ENCODE data around the gene PPP1R13B.

PPP1R13B gene

GRCh38 chr14:103706551-103707328 lies 140.6 kb downstream of the PPP1R13B start:
- Histone ChIP-seq H3K4me3 (ENCODE audit: low read depth, low read length) (no peak overlapping the region), H3K9me3 (ENCODE audit: control insufficient read depth, insufficient read depth, low read length) (no peaks in the 10 kb centered on the region), H3K9ac (ENCODE audit: low read depth, low read length) (no peak overlapping the region), H3K4me1 (ENCODE audit: control insufficient read depth, insufficient read depth, low read length) (no peaks in the 10 kb centered on the region), H3K36me3 (ENCODE audit: control insufficient read depth, insufficient read depth, low read length) (peaks cover 62% of the 10 kb centered on the region), H3K27me3 (ENCODE audit: control insufficient read depth, insufficient read depth, low read length) (no peaks in the 10 kb centered on the region)

DNA sequence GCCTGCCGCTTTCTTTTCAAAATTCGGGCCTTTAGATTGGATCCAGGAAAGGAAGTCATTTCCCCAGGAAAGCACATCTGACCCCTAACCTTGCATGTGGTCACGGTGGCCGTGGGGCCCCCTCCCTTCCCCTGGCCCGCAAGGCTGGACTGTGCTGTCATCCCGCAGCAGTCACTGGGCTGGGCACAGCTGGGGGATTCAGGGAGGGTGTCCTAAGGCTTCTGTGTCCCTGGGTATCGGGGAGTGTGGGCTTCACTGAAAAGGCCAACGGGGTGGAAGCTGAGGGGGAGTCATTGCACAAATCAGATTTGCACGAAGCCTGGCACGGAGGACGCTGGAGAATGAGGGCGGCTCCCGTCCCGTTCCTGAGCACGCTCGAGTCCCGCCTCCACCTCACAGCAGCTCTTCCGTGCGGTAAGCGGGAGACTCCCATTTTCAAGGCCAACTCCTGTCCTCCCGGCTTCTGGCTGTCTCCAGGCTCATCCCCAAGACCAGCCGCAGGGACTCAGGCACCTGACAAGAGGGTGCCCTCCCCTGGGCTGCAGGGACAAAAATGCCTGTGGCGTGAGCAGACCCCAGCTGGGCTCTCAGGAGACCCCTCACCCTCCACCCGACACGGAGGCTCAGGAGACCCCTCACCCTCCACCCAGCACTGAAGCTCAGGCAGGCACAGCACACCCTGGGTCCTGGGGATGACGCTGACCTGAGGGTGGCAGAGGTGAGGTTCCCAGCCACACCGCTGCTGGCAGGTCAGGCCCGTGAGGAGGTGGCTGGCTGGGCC lies 141.7 kb downstream of the PPP1R13B start:
- no peaks in the 10 kb centered on the region for H3K9me3 ChIP-seq (ENCODE audit: control insufficient read depth, insufficient read depth, low read length)
- H3K4me3 ChIP-seq (ENCODE audit: low read depth, low read length), result no peak overlapping the region
- H3K27me3 ChIP-seq (ENCODE audit: control insufficient read depth, insufficient read depth, low read length), result no peaks in the 10 kb centered on the region
- H3K9ac ChIP-seq (ENCODE audit: low read depth, low read length), result no peak overlapping the region
- H3K36me3 ChIP-seq (ENCODE audit: control insufficient read depth, insufficient read depth, low read length), result peaks cover 67% of the 10 kb centered on the region
- no peaks in the 10 kb centered on the region for H3K4me1 ChIP-seq (ENCODE audit: control insufficient read depth, insufficient read depth, low read length)

DNA sequence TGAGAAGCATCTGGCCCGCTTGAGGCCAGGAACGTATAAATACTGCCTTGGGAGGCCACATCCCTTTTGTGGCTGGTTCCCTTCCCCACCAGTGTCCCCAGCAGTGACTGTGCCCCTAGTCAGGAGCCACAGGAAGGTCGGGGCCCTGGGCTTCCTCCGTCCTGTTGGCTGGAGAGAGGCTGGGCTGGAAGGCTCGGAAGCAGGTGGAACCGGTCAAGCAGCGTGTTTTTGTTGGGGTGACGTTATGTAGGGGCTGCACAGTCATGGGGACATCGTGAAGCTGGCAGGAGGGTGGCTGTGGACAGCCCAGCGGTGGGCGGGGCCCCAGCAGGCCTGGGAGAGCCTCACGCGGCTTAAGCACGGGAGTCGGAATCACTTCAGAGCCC lies 142.3 kb downstream of the PPP1R13B start:
- Histone ChIP-seq H3K9me3 (ENCODE audit: control insufficient read depth, insufficient read depth, low read length) (no peaks in the 10 kb centered on the region), H3K9ac (ENCODE audit: low read depth, low read length) (no peak overlapping the region), H3K4me1 (ENCODE audit: control insufficient read depth, insufficient read depth, low read length) (no peaks in the 10 kb centered on the region), H3K4me3 (ENCODE audit: low read depth, low read length) (no peak overlapping the region), H3K27me3 (ENCODE audit: control insufficient read depth, insufficient read depth, low read length) (no peaks in the 10 kb centered on the region), H3K36me3 (ENCODE audit: control insufficient read depth, insufficient read depth, low read length) (peaks cover 68% of the 10 kb centered on the region)

DNA sequence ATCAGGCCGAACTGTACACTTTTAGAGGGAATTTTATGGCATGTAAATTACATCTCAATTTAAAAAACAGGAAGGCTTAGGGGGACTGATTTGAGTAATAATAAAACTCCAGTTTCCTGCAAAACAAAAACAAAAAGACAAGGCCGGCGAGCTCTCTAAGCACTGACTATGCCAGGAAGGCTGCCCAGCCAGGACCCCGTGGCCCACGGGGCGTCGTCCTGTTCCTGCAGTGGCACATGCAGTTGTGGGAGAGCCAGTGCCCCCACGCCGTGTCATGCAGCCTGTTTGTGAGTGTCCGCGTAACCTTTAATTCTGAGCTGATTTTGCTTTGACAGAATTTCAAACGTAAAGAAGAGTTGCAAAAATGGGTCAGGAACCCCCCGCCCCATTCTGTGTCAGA lies 142.7 kb downstream of the PPP1R13B start:
- no peak overlapping the region for H3K9ac ChIP-seq (ENCODE audit: low read depth, low read length)
- no peak overlapping the region for H3K4me3 ChIP-seq (ENCODE audit: low read depth, low read length)
- no peaks in the 10 kb centered on the region for H3K9me3 ChIP-seq (ENCODE audit: control insufficient read depth, insufficient read depth, low read length)
- no peaks in the 10 kb centered on the region for H3K27me3 ChIP-seq (ENCODE audit: control insufficient read depth, insufficient read depth, low read length)
- no peaks in the 10 kb centered on the region for H3K4me1 ChIP-seq (ENCODE audit: control insufficient read depth, insufficient read depth, low read length)
- peaks cover 68% of the 10 kb centered on the region for H3K36me3 ChIP-seq (ENCODE audit: control insufficient read depth, insufficient read depth, low read length)

DNA sequence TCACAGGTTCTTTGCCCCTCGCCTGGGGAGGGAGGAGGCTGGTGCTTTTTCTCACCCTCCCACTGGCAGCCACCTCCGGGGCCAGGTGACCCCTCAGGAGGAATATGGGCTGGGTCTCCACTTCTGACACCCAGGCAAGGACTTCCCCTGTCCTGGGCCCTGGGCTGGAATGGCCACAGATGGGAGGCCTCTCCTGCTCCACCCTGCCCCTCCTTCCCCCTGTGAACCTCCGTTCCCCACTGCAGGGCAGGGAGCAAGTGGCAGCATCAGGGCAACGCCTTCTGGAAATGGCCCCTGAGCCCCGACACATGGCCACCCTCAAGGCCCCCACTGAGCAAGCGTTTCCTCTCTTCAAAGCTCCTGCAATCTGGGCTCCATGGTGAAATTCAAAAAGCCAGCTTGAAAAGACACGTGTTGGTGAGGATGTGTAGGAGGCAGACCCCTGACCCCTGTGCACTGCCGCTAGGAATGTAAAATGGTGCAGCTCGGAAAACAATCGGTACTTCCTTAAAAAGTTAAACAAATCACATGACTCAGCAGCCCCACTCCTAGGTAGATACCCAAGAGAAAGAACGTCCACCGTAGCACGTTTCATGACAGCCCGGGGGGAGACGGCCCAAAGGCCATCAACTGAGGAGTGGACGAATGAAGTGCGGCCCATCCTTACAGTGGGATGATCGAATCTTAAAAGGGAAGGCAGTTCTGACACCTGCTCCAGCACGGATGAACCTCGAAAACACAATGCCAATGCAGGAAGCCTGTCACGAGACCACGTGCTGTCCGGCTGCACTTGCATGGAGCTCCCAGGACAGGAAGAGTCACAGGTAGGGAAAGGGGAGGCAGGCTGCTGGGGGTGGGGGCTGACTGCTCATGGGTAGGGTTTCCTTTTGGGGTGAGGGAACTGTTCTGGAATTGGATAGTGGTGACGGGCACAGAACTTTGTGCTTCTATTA lies 143.7 kb downstream of the PPP1R13B start:
- Histone ChIP-seq H3K4me1 (ENCODE audit: control insufficient read depth, insufficient read depth, low read length) (no peaks in the 10 kb centered on the region), H3K36me3 (ENCODE audit: control insufficient read depth, insufficient read depth, low read length) (peaks cover 70% of the 10 kb centered on the region), H3K9me3 (ENCODE audit: control insufficient read depth, insufficient read depth, low read length) (no peaks in the 10 kb centered on the region), H3K9ac (ENCODE audit: low read depth, low read length) (no peak overlapping the region), H3K27me3 (ENCODE audit: control insufficient read depth, insufficient read depth, low read length) (no peaks in the 10 kb centered on the region), H3K4me3 (ENCODE audit: low read depth, low read length) (no peak overlapping the region)

DNA sequence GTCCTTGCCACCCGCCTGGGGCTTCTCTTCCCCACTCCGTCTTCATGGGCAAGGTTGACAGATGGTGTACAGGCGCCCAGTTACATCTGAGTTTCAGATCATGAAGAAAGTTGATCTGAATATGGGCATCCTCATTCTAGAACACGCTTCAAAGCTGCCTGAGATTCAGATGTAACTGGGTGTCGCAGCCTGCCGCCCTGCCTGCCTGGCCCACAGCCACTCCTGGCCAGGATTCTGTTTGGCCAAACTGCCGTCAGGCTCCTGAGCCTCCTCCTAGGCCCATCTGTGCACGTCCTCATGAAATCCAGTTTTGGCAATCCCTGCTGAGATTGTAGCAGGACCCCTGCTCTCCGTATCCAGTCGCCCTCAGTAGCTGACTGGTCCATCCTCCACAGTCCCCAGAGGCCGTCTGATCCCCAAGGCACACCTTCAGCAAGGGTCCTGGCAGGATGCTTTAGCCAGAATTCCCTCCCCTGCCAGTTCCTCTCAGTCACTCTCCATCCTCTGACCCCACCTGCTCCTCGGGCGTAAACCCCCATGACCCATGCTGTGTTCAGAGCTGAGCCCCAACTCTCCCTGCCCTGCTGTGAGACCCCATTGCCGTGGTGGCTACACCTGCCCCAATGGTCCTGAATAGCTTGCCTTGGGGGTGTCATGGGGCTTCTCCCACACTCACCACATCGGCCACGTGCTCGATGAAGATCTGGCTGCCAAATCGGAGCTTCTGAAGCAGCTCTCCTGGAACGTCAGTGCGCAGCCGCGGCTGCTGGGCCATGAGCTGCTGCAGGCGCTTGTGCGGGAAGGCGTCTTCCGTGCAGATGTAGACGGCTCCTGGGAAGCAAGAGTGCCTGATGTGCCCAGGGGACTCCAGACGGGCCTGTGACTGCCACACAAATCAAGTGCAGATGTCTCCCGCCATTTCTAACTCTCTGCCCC lies 144.6 kb downstream of the PPP1R13B start:
- H3K36me3 ChIP-seq (ENCODE audit: control insufficient read depth, insufficient read depth, low read length), result peaks cover 68% of the 10 kb centered on the region
- no peak overlapping the region for H3K9ac ChIP-seq (ENCODE audit: low read depth, low read length)
- no peak overlapping the region for H3K4me3 ChIP-seq (ENCODE audit: low read depth, low read length)
- no peaks in the 10 kb centered on the region for H3K27me3 ChIP-seq (ENCODE audit: control insufficient read depth, insufficient read depth, low read length)
- H3K4me1 ChIP-seq (ENCODE audit: control insufficient read depth, insufficient read depth, low read length), result no peaks in the 10 kb centered on the region
- H3K9me3 ChIP-seq (ENCODE audit: control insufficient read depth, insufficient read depth, low read length), result no peaks in the 10 kb centered on the region

- no peak overlapping the region for H3K9ac ChIP-seq (ENCODE audit: low read depth, low read length)
- peaks cover 62% of the 10 kb centered on the region for H3K36me3 ChIP-seq (ENCODE audit: control insufficient read depth, insufficient read depth, low read length)
- H3K4me1 ChIP-seq (ENCODE audit: control insufficient read depth, insufficient read depth, low read length), result no peaks in the 10 kb centered on the region
- H3K4me3 ChIP-seq (ENCODE audit: low read depth, low read length), result no peak overlapping the region
- H3K27me3 ChIP-seq (ENCODE audit: control insufficient read depth, insufficient read depth, low read length), result no peaks in the 10 kb centered on the region
- no peaks in the 10 kb centered on the region for H3K9me3 ChIP-seq (ENCODE audit: control insufficient read depth, insufficient read depth, low read length)
Measured at GRCh38 chr14:103702095-103702494, 145.3 kb downstream of the PPP1R13B start.

GRCh38 chr14:103700753-103701490 lies 146.5 kb downstream of the PPP1R13B start:
- no peaks in the 10 kb centered on the region for H3K27me3 ChIP-seq (ENCODE audit: control insufficient read depth, insufficient read depth, low read length)
- no peak overlapping the region for H3K4me3 ChIP-seq (ENCODE audit: low read depth, low read length)
- no peaks in the 10 kb centered on the region for H3K4me1 ChIP-seq (ENCODE audit: control insufficient read depth, insufficient read depth, low read length)
- no peak overlapping the region for H3K9ac ChIP-seq (ENCODE audit: low read depth, low read length)
- H3K9me3 ChIP-seq (ENCODE audit: control insufficient read depth, insufficient read depth, low read length), result no peaks in the 10 kb centered on the region
- H3K36me3 ChIP-seq (ENCODE audit: control insufficient read depth, insufficient read depth, low read length), result peaks cover 50% of the 10 kb centered on the region

GRCh38 chr14:103699901-103700752 lies 147.2 kb downstream of the PPP1R13B start:
- Histone ChIP-seq H3K9me3 (ENCODE audit: control insufficient read depth, insufficient read depth, low read length) (no peaks in the 10 kb centered on the region), H3K27me3 (ENCODE audit: control insufficient read depth, insufficient read depth, low read length) (no peaks in the 10 kb centered on the region), H3K4me3 (ENCODE audit: low read depth, low read length) (no peak overlapping the region), H3K36me3 (ENCODE audit: control insufficient read depth, insufficient read depth, low read length) (peaks cover 44% of the 10 kb centered on the region), H3K9ac (ENCODE audit: low read depth, low read length) (no peak overlapping the region), H3K4me1 (ENCODE audit: control insufficient read depth, insufficient read depth, low read length) (no peaks in the 10 kb centered on the region)

GRCh38 chr14:103699261-103699661 lies 148.1 kb downstream of the PPP1R13B start:
- peaks cover 45% of the 10 kb centered on the region for H3K36me3 ChIP-seq (ENCODE audit: control insufficient read depth, insufficient read depth, low read length)

More at GRCh38 chr14:103699261-103699661, 148.1 kb downstream of the PPP1R13B start:
- H3K4me1 ChIP-seq (ENCODE audit: control insufficient read depth, insufficient read depth, low read length), result no peaks in the 10 kb centered on the region
- no peaks in the 10 kb centered on the region for H3K9me3 ChIP-seq (ENCODE audit: control insufficient read depth, insufficient read depth, low read length)
- no peaks in the 10 kb centered on the region for H3K27me3 ChIP-seq (ENCODE audit: control insufficient read depth, insufficient read depth, low read length)
- H3K4me3 ChIP-seq (ENCODE audit: low read depth, low read length), result no peak overlapping the region
- H3K9ac ChIP-seq (ENCODE audit: low read depth, low read length), result no peak overlapping the region

Measured in iPS-15b (cell line).